C4-2B (cell line): ENCODE measurements around the gene LZTR1.

Source experiments
- CTCF ChIP-seq: fragments of 450-650 bp; conservative IDR thresholded peaks from 2 replicates; pipeline ENCODE4 v1.5.1; 2017; ENCODE audit warnings: mild to moderate bottlenecking
- ZFX ChIP-seq: fragments of 450-650 bp; IDR thresholded peaks from 2 replicates; pipeline ENCODE4 v1.6.1; 2017

- TF ChIP-seq CTCF (no peak), ZFX (no peak)
These were observed 65.6 kb downstream of the LZTR1 start for GRCh38 chr22:21047730-21048129.
